Activated CD4-positive, alpha-beta T cell treated with anti-CD3 and anti-CD28 coated beads for 1 hour (primary cell): ENCODE results near the gene PCBP3.
"Not testable (repeated sequence)": the region's sequence is repeated elsewhere in the genome, so short reads cannot be mapped to it uniquely, and the experiment has no call there.

Experiments
- DNase-seq: peaks from one replicate; pipeline ENCODE4 v3.0.0-alpha.2; 2020

PCBP3 gene

GRCh38 chr21:45636459-45636858 lies 7.1 kb upstream of the PCBP3 start:
- no peak for DNase-seq

DNA sequence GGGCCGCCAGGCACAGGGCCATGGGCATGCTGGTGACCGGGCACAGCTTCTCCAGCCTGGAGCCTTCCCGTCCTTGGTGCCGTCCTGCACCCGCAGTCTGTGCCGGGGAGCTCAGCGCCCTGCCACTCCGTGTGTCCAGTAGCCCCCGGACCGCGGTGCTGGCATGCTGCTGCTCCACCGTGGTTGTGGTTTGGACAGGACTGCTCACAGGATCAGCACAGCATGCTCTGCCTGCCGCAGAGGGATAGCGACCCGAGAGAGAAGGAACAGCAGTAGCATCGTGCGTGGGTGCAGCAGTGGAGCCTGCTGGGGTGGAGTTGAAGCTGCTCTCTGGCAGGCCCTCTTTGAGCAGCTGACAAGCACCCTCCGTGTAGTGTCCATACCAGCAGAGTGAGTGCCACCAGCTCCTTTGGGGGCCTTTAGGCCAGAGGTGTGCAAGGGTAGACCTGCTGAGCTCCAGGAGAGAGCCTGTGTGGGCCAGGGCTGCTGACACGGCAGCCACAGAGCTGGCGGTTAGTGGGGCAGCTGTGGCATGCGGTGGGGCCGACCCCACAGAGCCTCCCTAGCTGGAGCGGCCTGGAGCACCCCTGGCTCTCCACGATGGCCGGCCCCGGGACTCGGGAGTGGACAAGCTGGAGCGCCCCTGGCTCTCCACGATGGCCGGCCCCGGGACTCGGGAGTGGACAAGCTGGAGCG lies 6.4 kb upstream of the PCBP3 start:
- DNase-seq, result no peak

GRCh38 chr21:45637883-45638282 lies 5.6 kb upstream of the PCBP3 start:
- no peak for DNase-seq

DNA sequence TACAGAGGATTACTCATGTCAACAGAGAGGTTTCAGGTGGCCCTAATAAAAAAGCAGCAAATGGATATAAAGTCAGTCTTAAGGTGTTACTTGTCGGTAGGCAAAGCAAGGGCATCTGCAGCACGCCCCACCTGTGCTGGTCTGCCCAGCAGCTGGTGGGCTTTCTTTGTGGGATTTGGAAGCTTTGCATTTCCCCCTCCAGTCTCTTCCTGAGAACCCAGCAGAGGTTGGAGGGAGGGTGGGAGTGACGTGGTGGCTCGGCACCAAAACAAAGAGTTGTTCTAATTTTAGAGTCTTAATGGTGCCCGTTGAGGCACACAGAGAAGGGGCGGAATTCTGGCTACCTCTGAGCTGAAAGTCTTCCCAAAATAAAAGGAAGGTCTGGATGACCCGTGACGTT lies 4.8 kb upstream of the PCBP3 start:
- DNase-seq, result no peak

- DNase-seq, result no peak
Observed at GRCh38 chr21:45639206-45640000, 4.1 kb upstream of the PCBP3 start.

DNA sequence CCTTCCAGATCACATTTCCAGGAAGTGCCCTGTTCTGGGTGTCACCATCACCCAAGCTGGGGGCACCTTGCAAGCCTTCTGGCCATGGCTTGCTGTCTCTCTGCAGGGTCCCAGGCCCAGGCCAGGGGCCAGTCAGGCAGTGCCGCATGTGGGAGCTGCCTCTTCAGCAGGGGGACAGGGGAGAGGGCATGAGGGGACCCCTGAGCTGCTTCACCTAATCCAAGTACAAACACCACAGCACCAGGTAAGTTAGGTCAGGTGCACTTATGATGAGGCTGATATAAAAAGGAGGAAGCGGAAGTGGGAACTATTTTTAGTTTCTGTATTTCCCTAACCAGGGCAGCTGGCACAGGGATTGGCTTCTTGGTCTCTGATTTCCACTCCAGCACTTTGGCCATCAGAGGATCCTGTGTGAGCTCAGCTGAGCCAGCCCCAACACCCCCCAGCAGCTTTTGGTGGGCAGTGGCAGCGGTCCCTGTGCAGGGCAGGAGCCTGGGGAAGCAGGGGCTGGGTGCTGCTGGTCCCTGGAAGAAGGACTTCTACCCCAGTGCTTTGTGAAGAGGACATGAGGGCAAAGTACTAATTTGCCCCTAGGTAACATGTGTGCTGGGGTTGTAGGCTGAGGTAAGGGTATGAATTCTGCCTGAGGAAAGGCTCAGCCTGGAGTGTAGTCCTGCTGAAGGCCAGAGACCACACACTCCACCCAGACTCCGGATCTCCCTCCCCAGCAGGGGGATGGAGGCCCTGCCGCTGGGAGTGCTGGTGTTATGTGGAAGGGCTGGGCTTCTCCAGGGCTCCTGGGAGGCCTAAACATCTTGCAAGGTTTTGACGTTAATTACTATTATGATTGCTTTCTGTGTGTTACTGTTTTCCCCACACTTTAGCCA lies 3.3 kb upstream of the PCBP3 start:
- no peak for DNase-seq

DNA sequence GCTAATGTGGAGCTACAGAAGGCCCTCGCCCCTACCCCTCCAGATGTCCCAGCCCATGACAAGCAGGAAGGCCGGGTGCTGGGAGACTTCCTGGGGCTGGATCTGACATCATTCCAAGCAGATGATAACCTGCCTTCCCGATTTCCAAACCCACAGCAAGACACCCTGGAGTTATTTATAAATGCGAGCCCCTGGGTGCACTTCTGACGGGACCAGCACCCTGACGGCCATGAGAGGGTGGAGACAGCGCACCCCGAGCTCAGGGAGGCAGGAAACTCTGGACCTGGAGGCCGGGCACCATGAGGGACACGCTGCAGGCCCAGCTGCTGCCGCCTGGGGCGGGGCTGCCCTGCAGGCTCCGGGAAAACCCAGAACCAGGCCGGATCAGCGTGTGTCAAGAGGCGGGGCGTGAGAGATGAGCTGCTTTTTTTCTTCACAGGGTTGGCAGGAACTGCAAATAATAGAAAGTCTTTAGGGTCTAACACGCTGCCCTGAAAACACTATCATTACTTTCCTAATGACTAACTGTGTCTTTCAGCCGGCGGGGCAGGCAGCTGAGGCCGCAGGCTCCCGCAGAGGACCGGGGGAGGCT lies 2.5 kb upstream of the PCBP3 start:
- DNase-seq, result no peak

- no peak for DNase-seq
Observed at GRCh38 chr21:45641480-45642035, 2.0 kb upstream of the PCBP3 start.

- DNase-seq, result no peak
Observed at GRCh38 chr21:45642122-45642813, 1.3 kb upstream of the PCBP3 start.

- no peak for DNase-seq
Observed at GRCh38 chr21:45644041-45644906, 749 bp downstream of the PCBP3 start.

DNA sequence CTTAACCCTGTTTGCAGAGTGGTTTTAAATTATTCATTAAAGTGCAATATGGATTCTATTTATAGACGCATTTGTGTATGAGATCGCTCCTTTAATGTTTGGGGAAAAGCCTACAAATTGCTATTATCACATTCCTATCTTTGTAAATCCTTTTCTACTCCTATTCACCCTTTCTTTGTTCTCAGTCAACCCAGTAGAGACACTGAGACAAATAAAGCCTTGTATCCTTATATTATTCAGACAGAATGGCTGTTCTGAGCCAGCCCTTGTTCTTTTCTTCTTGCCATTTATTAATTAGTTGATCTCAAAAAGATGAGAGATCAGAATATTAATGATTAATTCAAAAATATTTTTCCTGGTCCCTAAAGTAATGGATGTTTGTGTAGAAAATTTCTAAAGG lies 8.4 kb downstream of the PCBP3 start:
- no peak for DNase-seq

DNA sequence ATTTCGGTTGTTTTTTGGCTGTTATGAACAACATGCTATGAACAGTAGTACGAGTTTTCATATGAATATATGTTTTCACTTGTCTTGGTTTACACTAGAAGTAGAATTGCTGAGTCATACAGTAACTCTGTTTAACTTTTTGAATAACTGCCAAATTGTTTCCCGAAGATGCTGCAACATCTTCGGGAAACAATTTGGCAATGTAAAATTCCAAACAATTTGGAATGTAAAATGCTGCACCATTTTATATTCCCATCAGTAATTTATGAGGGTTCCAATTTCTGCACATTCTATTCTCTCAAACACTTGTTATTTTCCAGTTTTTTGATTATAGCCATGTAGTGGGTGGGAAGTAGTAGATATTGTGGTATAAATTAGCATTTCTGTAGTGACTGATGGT lies 11.6 kb downstream of the PCBP3 start:
- DNase-seq, result no peak

DNA sequence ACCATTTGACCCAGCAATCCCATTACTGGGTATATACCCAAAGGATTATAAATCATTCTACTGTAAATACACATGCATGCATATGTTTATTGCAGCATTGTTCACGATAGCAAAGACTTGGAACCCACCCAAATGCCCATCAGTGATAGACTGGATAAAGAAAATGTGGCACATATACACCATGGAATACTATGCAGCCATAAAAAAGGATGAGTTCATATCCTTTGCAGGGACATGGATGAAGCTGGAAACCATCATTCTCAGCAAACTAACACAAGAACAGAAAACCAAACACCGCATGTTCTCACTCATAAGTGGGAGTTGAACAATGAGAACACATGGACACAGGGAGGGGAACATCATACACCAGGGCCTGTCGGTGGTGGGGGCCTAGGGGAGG lies 12.6 kb downstream of the PCBP3 start:
- not testable (repeated sequence) for DNase-seq

GRCh38 chr21:45661913-45662622 lies 18.5 kb downstream of the PCBP3 start:
- not testable (repeated sequence) for DNase-seq

GRCh38 chr21:45662623-45663245 lies 19.2 kb downstream of the PCBP3 start:
- not testable (repeated sequence) for DNase-seq

DNA sequence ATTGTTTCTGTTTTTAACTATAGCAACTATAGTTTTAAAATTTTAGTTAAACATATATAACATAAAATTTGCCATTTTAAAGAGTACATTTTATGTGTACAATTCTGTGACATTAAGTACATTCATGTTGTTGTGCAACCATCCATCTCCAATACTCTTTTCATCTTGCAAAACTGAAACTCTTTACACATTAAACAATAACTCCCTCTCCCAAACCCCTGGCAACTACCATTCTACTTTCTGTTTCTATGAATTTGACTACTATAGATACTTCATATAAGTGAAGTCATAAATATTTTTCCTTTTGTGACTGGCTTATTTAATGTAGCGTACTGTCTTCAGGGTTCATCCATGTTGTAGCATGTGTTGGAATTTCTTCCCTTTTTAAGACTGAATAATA lies 25.9 kb downstream of the PCBP3 start:
- DNase-seq, result no peak

DNA sequence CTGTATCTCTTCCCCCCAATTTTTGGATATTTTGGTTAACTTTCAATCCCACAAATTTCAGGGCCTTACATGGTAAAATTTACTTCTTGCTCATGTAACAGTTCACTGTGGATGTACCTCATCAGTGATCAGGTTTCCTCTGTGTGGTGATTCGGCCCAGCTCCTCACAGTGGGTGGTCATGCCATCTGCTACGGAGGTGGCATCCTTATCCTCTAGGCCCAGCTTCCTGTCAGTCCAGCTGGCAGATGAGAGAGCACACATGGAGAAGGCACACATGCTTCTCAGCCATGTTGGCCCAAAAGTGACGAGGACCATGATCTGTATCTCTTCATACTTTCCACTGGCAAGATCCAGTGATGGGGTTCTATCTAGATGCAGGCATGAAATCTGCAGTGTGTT lies 27.2 kb downstream of the PCBP3 start:
- no peak for DNase-seq

GRCh38 chr21:45678790-45679189 lies 35.3 kb downstream of the PCBP3 start:
- not testable (repeated sequence) for DNase-seq

DNA sequence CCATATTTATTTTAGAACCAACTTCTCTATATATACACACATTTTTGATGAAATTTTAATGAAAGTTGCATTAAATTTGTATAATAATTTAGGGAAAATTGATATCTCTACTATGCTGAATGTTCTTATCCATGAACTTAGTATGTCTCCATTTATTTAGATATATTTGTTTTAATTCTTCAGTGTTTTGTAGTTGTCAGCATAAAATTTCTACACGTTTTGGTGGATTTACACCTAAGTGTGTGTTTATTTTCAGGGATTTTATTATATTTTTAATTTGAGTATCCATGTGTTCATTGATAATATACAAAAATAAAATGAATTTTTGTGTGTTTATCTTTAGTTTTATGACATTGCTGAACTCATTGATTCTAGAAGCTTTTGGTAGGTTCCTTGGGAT lies 36.7 kb downstream of the PCBP3 start:
- no peak for DNase-seq

DNA sequence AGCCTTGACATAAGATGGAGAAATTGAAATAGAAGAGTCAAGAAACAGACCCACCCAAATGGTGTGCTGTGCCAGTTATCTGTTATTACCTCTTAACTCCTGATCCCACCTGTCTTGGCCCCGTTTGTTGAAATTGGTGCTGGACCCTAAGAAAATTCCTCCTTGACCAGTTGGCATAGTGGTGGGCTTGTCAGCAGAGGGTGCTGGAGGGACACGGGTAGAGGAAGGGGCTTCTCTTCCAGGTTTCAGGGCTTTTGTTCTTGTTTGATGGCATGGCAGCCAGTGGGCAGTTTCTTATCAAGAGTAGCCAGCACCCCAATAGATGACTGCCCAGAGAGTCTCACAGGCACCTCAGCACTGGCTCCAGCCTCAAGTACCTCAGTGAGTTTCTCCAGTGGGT lies 51.6 kb downstream of the PCBP3 start:
- DNase-seq, result no peak
